IgD-negative memory B cell (primary cell): ENCODE measurements around the gene SDR42E1. TPM values are rescaled to one million over a fixed set of nuclear protein-coding genes. Genes with fewer than 3 reads are reported as not detected.
A peak's percentile ranks its signal among the peaks of the same experiment; 100 is the strongest.
"Not testable (repeated sequence)": the region's sequence is repeated elsewhere in the genome, so short reads cannot be mapped to it uniquely, and the experiment has no call there.

ENCODE experiments used
- H3K27ac Mint-ChIP-seq, 3 donors: one replicate each; pipeline ENCODE4 v1.8.0; 2020 to 2022; ENCODE audit warnings: mild to moderate bottlenecking in 3 of 3, mixed read lengths in 3 of 3, moderate library complexity in 1 of 3
- H3K27me3 Mint-ChIP-seq: one replicate; pipeline ENCODE4 v1.8.0; 2021; ENCODE audit warnings: mixed read lengths
- H3K36me3 Mint-ChIP-seq: one replicate; pipeline ENCODE4 v1.8.0; 2020; ENCODE audit warnings: mild to moderate bottlenecking, mixed read lengths
- H3K4me1 Mint-ChIP-seq, 3 donors: one replicate each; pipeline ENCODE4 v1.8.0; 2020 to 2022; ENCODE audit warnings: mixed read lengths in 3 of 3, mild to moderate bottlenecking in 1 of 3
- H3K4me3 Mint-ChIP-seq, 4 donors: one replicate each; pipeline ENCODE4 v1.8.0; 2020 to 2022; ENCODE audit warnings: mild to moderate bottlenecking in 4 of 4, mixed read lengths in 4 of 4, moderate library complexity in 3 of 4
- H3K9me3 Mint-ChIP-seq, 3 donors: one replicate each; pipeline ENCODE4 v1.8.0; 2020 to 2021; ENCODE audit warnings: mixed read lengths in 3 of 3, mild to moderate bottlenecking in 1 of 3
- polyA plus RNA-seq: library from polyadenylated mRNA; unstranded; fragments of 300-500 nt; fragmentation: Illumina TruSeq; gene quantifications from one replicate; pipeline ENCODE4 v1.2.3, GENCODE V29; 2021

SDR42E1 gene
- polyA plus RNA-seq, 1 donor from 2014 or later, result 2.2 TPM

GRCh38 chr16:82024316-82024715, 13.0 kb upstream of the SDR42E1 start:
- peaks cover 0 to 1% (median 0%) of the 10 kb centered on the region in 3 donors for H3K9me3 Mint-ChIP-seq
- no peak overlapping the region for H3K27ac Mint-ChIP-seq
- no peak overlapping the region for H3K4me3 Mint-ChIP-seq
- no peaks in the 10 kb centered on the region for H3K36me3 Mint-ChIP-seq
- H3K27me3 Mint-ChIP-seq, result peaks cover 28% of the 10 kb centered on the region
- H3K4me1 Mint-ChIP-seq, result no peaks in the 10 kb centered on the region

- H3K27ac Mint-ChIP-seq, result no peak overlapping the region
- H3K4me1 Mint-ChIP-seq, result no peaks in the 10 kb centered on the region
- peaks cover 0 to 1% (median 0%) of the 10 kb centered on the region in 3 donors for H3K9me3 Mint-ChIP-seq
- H3K36me3 Mint-ChIP-seq, result no peaks in the 10 kb centered on the region
- no peak overlapping the region for H3K4me3 Mint-ChIP-seq
- H3K27me3 Mint-ChIP-seq, result peaks cover 36% of the 10 kb centered on the region
Observed at GRCh38 chr16:82023206-82023605, 11.9 kb upstream of the SDR42E1 start.

- Mint-ChIP-seq H3K9me3 (peaks cover 2 to 5% (median 3%) of the 10 kb centered on the region in 3 donors), H3K4me3 (no peak overlapping the region), H3K27ac (no peak overlapping the region), H3K27me3 (peaks cover 39% of the 10 kb centered on the region), H3K36me3 (peaks cover 3% of the 10 kb centered on the region), H3K4me1 (peaks cover 0 to 3% (median 2%) of the 10 kb centered on the region in 3 donors)
Observed at GRCh38 chr16:82020051-82020450, 8.8 kb upstream of the SDR42E1 start.

GRCh38 chr16:82019535-82019934, 8.3 kb upstream of the SDR42E1 start:
- Mint-ChIP-seq H3K36me3 (peaks cover 3% of the 10 kb centered on the region), H3K9me3 (peaks cover 3 to 8% (median 4%) of the 10 kb centered on the region in 3 donors), H3K4me1 (peaks cover 0 to 3% (median 2%) of the 10 kb centered on the region in 3 donors), H3K27ac (no peak overlapping the region), H3K27me3 (peaks cover 36% of the 10 kb centered on the region), H3K4me3 (no peak overlapping the region)

- H3K27me3 Mint-ChIP-seq, result peaks cover 21% of the 10 kb centered on the region
Observed at GRCh38 chr16:82017911-82018568, 6.8 kb upstream of the SDR42E1 start.

GRCh38 chr16:82016964-82017363, 5.7 kb upstream of the SDR42E1 start:
- H3K36me3 Mint-ChIP-seq, result peaks cover 7% of the 10 kb centered on the region
- H3K27me3 Mint-ChIP-seq, result peaks cover 21% of the 10 kb centered on the region
- peaks cover 0 to 5% (median 3%) of the 10 kb centered on the region in 3 donors for H3K4me1 Mint-ChIP-seq
- peaks cover 4 to 7% (median 6%) of the 10 kb centered on the region in 3 donors for H3K9me3 Mint-ChIP-seq
- no peak overlapping the region for H3K4me3 Mint-ChIP-seq
- H3K27ac Mint-ChIP-seq, result no peak overlapping the region

More at GRCh38 chr16:82017911-82018568, 6.8 kb upstream of the SDR42E1 start:
- Mint-ChIP-seq H3K27ac (no peak overlapping the region), H3K4me1 (peaks cover 0 to 3% (median 2%) of the 10 kb centered on the region in 3 donors), H3K4me3 (no peak overlapping the region), H3K9me3 (peaks cover 4 to 7% (median 4%) of the 10 kb centered on the region in 3 donors), H3K36me3 (peaks cover 3% of the 10 kb centered on the region)

- H3K27ac Mint-ChIP-seq, result no peak overlapping the region
- peaks cover 19% of the 10 kb centered on the region for H3K27me3 Mint-ChIP-seq
- peaks cover 7% of the 10 kb centered on the region for H3K36me3 Mint-ChIP-seq
- H3K4me1 Mint-ChIP-seq, result peaks cover 0 to 9% (median 8%) of the 10 kb centered on the region in 3 donors
- peaks cover 4 to 7% (median 6%) of the 10 kb centered on the region in 3 donors for H3K9me3 Mint-ChIP-seq
- peak overlapping the region in 1 of 4 donors; percentile 29 for H3K4me3 Mint-ChIP-seq
Observed at GRCh38 chr16:82016263-82016662, 5.0 kb upstream of the SDR42E1 start.

GRCh38 chr16:82013139-82013538, 1.9 kb upstream of the SDR42E1 start:
- Mint-ChIP-seq H3K27ac (no peak overlapping the region), H3K4me1 (peaks cover 3 to 17% (median 15%) of the 10 kb centered on the region in 3 donors), H3K4me3 (peak overlapping the region in 1 of 4 donors; percentile 19), H3K9me3 (peaks cover 7 to 20% (median 8%) of the 10 kb centered on the region in 3 donors), H3K36me3 (peaks cover 9% of the 10 kb centered on the region), H3K27me3 (peaks cover 3% of the 10 kb centered on the region)

- peaks cover 14% of the 10 kb centered on the region for H3K36me3 Mint-ChIP-seq
- peaks cover under 1% of the 10 kb centered on the region for H3K27me3 Mint-ChIP-seq
- H3K4me3 Mint-ChIP-seq, result peak overlapping the region; percentile 77 to 99 (median 89)
- peaks cover 3 to 17% (median 15%) of the 10 kb centered on the region in 3 donors for H3K4me1 Mint-ChIP-seq
- H3K27ac Mint-ChIP-seq, result peak overlapping the region in 1 of 3 donors; percentile 33
- H3K9me3 Mint-ChIP-seq, result peaks cover 7 to 18% (median 12%) of the 10 kb centered on the region in 3 donors
Observed at GRCh38 chr16:82010649-82011048, 621 bp downstream of the SDR42E1 start.

- Mint-ChIP-seq H3K9me3 (peaks cover under 1 to 18% (median 7%) of the 10 kb centered on the region in 3 donors), H3K4me3 (peak overlapping the region in 2 of 4 donors; percentile 32 to 77), H3K4me1 (peaks cover 3 to 17% (median 15%) of the 10 kb centered on the region in 3 donors), H3K36me3 (peaks cover 14% of the 10 kb centered on the region)
- H3K27me3 Mint-ChIP-seq, H3K27ac Mint-ChIP-seq: not testable (repeated sequence)
Observed at GRCh38 chr16:82009789-82010188, 1.5 kb downstream of the SDR42E1 start.

GRCh38 chr16:82008957-82009592, 2.2 kb downstream of the SDR42E1 start:
- Mint-ChIP-seq H3K27me3 (no peaks in the 10 kb centered on the region), H3K36me3 (peaks cover 16% of the 10 kb centered on the region), H3K4me1 (peaks cover 3 to 17% (median 17%) of the 10 kb centered on the region in 3 donors), H3K4me3 (peak overlapping the region in 1 of 4 donors; percentile 49), H3K27ac (peak overlapping the region in 1 of 3 donors; percentile 57), H3K9me3 (peaks cover 0 to 18% (median 7%) of the 10 kb centered on the region in 3 donors)

- Mint-ChIP-seq H3K36me3 (peaks cover 15% of the 10 kb centered on the region), H3K4me1 (peaks cover 3 to 17% (median 15%) of the 10 kb centered on the region in 3 donors), H3K9me3 (peaks cover 0 to 15% (median 7%) of the 10 kb centered on the region in 3 donors), H3K27me3 (no peaks in the 10 kb centered on the region), H3K27ac (no peak overlapping the region), H3K4me3 (no peak overlapping the region)
Observed at GRCh38 chr16:82007189-82007588, 4.1 kb downstream of the SDR42E1 start.

- H3K9me3 Mint-ChIP-seq, result peaks cover 0 to 15% (median 7%) of the 10 kb centered on the region in 3 donors
- H3K27ac Mint-ChIP-seq, result no peak overlapping the region
- no peaks in the 10 kb centered on the region for H3K27me3 Mint-ChIP-seq
- H3K4me3 Mint-ChIP-seq, result peak overlapping the region in 1 of 4 donors; percentile 60
- H3K4me1 Mint-ChIP-seq, result peaks cover 3 to 11% (median 9%) of the 10 kb centered on the region in 3 donors
- H3K36me3 Mint-ChIP-seq, result peaks cover 12% of the 10 kb centered on the region
Observed at GRCh38 chr16:82006036-82006435, 5.2 kb downstream of the SDR42E1 start.

GRCh38 chr16:82005027-82005830, 6.0 kb downstream of the SDR42E1 start:
- Mint-ChIP-seq H3K27me3 (no peaks in the 10 kb centered on the region), H3K27ac (no peak overlapping the region), H3K36me3 (peaks cover 12% of the 10 kb centered on the region), H3K4me3 (no peak overlapping the region), H3K4me1 (peaks cover 2 to 7% (median 3%) of the 10 kb centered on the region in 3 donors), H3K9me3 (peaks cover 0 to 15% (median 7%) of the 10 kb centered on the region in 3 donors)
